B cell (primary cell): ENCODE measurements around the gene R3HDM4.

Source experiments
- CTCF ChIP-seq: fragments of 200-600 bp; IDR thresholded peaks from one replicate; pipeline ENCODE4 v1.8.0; 2022; ENCODE audit warnings: antibody characterized with exemption, mild to moderate bottlenecking
- EZH2 ChIP-seq: IDR thresholded peaks from 2 replicates; pipeline ENCODE4 v1.6.1; 2012; ENCODE audit warnings: borderline replicate concordance, low read depth, mild to moderate bottlenecking, moderate library complexity, low read length; ENCODE audit not compliant: insufficient read depth, poor library complexity, severe bottlenecking

- TF ChIP-seq EZH2 = no peak
- TF ChIP-seq CTCF = no peak
Observed at GRCh38 chr19:920051-920864, 7.2 kb upstream of the R3HDM4 start.
